Measurements from ENCODE around the gene POC1B.

Gene POC1B

GRCh38 chr12:89539426-89540223 lies 13.8 kb upstream of the POC1B start:
- DNase-seq (ENCODE audit: low read depth in 2 of 3, low spot score in 2 of 3): no peak

- no peak for DNase-seq (ENCODE audit: low read depth in 2 of 3, low spot score in 2 of 3)
These were observed 13.1 kb upstream of the POC1B start for GRCh38 chr12:89538897-89539296.

GRCh38 chr12:89537389-89537788 lies 11.5 kb upstream of the POC1B start:
- DNase-seq (ENCODE audit: low read depth in 2 of 3, low spot score in 2 of 3): no peak

- no peak for DNase-seq (ENCODE audit: low read depth in 2 of 3, low spot score in 2 of 3)
These were observed 3.9 kb upstream of the POC1B start for GRCh38 chr12:89529738-89530137.

DNA sequence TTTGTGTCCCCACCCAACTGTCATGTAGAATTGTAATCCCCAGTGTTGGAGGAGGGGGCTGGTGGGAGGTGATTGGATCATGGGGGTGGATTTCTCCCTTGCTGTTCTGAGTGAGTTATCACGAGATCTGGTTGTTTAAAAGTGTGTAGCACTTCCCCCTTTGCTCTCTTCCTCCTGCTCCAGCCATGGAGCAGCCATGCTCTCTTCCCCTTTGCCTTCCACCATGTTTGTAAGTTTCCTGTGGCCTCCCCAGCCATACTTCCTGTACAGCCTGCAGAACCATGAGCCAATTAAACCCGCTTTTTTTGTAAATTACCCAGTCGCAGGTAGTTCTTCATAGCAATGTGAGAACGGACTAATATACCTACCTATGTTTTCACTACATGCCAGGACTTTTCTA lies 2.6 kb upstream of the POC1B start:
- no peak for DNase-seq (ENCODE audit: low read depth in 2 of 3, low spot score in 2 of 3)

DNA sequence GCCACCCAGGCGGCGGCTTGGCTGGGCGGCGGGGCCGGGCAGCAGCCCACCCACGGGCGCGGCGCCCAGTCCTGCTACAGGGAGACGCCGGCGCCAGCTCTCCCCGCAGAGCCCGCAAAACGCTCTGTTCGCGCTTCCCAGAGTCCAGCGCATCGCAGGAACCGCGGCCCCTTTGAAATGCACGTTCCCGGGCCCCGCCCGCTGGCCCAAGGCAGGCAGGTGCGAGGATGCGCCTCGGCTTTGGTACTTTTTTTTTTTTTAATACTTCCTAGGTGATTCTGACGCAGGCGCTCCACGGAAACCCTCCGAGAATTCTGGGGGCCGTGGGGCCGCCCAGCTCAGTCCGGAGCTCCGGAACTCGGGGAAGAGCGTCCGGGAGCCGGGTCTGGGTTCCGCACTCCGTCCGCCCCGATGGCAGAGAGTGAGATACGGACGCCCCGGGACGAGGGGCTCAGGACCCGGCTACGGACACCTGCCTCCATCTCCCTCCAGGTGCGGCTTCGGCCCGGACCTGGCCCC lies 483 bp downstream of the POC1B start:
- peak in 1 of 3 experiments; percentile 12 for DNase-seq (ENCODE audit: low read depth in 2 of 3, low spot score in 2 of 3)

- peak; percentile 45 to 60 (median 52) for DNase-seq (ENCODE audit: low read depth in 2 of 3, low spot score in 2 of 3)
These were observed 1.1 kb downstream of the POC1B start, which contains the start of gene GALNT4 for GRCh38 chr12:89524541-89525304. TSS of gene GALNT4 (minus strand) at chr12:89524796. CDS start at chr12:89524549, 247 bp downstream.

DNA sequence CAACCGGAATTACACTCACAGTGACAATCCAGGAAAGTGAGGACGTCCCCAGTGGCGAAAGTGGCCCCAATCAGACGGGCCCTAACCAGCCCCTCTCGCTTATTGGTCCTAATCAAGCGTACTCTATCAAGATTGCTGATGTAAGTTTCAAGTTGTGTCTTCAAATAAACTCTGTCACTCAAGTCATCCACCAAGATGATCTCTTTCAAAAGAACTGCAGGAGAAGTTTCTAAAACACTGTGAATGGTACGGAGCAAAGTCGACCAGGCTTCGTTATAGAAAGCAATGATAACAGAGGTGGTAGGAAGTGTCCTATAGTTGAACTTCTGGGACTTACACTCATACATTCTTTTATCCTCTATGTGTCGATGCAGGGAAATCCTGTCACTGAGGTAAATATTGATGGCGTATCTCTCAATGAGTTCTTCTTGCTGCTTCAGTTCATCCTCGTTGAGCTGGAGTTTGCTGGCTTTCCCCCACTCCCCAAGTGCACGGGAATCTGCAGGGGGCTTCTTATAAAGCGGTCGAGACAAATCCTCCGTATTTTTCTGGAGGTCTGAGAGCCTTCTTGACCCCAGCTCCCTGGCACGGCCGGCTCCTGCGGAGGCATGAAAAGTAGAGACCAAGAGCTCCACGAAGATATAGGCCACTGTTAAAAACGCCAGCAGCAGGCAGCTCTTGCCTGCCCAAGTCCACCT lies 1.9 kb downstream of the POC1B start:
- DNase-seq (ENCODE audit: low read depth in 2 of 3, low spot score in 2 of 3): no peak

DNA sequence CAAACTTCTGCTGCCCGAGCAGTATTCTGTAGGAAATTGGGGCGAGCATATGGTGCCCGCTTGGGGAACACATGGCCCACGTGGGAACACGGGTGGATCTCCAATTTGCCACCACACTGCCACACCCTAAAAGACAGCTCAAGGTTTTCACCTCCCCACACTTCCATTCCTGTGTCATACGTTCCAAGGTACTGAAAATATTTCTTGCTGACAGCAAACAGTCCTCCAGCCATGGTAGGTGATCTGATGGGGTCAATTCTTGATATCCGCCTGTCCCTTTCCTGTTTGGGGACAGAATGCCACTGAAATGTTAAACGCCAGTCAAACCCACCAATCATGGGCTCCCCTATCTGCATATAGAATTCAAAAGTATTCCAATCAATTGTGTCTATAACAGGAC lies 2.5 kb downstream of the POC1B start:
- no peak for DNase-seq (ENCODE audit: low read depth in 2 of 3, low spot score in 2 of 3)

GRCh38 chr12:89521364-89522223 lies 4.3 kb downstream of the POC1B start:
- no peak for DNase-seq (ENCODE audit: low read depth in 2 of 3, low spot score in 2 of 3)

DNA sequence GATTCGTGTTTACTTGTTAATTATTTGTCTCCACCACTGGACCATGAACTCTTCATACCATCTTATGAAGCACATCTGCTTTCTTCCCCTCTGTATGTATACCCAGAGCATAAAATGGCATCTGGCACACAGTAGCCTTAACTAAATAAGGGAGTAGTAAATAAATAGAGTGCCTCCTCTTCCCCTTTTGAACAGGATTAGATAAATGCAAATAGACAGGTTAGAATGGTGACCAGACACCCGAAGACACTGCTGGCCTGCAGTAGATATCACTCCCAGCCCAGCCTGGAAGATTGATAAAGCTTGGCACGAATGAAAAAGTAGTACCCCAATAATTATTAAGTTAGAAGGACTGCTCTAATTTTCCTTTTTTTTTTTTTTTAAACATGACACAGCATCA lies 8.1 kb downstream of the POC1B start:
- DNase-seq (ENCODE audit: low read depth in 2 of 3, low spot score in 2 of 3): no peak

DNA sequence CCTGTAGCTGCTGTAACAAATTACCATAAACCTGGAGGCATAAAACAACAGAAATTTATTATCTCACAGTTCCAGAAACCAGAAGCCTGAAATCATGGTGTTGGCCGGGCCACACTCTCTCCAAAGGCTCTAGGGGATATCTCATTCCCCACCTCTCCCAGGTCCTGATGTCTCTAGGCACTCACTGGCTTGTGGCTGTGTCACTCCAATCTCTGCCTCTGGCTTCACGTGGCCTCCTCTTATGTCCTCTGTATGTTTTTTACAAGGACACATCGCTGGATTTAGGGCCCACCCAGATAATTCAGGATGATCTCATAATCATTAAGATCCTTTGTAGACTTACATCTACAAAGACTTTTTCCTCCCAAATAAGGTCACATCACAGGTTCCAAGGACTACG lies 9.2 kb downstream of the POC1B start:
- DNase-seq (ENCODE audit: low read depth in 2 of 3, low spot score in 2 of 3): no peak

DNA sequence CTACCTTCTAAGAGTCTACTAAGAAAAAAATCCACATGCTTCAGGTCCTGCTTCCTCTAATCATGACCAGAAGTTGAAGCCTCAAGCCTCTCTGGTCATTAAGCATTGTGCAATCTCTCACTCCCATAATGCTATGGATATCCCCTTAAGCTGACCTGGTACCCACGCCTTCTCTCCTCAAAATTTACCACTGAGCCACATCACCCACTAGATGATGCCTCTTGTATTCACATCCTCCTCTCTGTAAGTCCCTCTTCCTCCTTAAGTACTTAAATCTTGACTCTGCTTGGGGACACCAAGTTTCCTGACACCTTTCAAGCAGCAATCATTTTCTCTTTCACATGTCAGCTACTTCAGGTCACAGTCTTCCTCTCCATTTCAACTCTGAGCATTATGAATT lies 11.1 kb downstream of the POC1B start:
- DNase-seq (ENCODE audit: low read depth in 2 of 3, low spot score in 2 of 3): no peak

GRCh38 chr12:89513544-89513943 lies 12.3 kb downstream of the POC1B start:
- no peak for DNase-seq (ENCODE audit: low read depth in 2 of 3, low spot score in 2 of 3)

GRCh38 chr12:89507015-89507824 lies 18.6 kb downstream of the POC1B start:
- DNase-seq (ENCODE audit: low read depth in 2 of 3, low spot score in 2 of 3): no peak

- no peak for DNase-seq (ENCODE audit: low read depth in 2 of 3, low spot score in 2 of 3)
These were observed 19.8 kb downstream of the POC1B start for GRCh38 chr12:89506050-89506449.

GRCh38 chr12:89504560-89505346 lies 21.1 kb downstream of the POC1B start:
- no peak for DNase-seq (ENCODE audit: low read depth in 2 of 3, low spot score in 2 of 3)

- DNase-seq (ENCODE audit: low read depth in 2 of 3, low spot score in 2 of 3): no peak
These were observed 24.1 kb downstream of the POC1B start for GRCh38 chr12:89501793-89502192.

DNA sequence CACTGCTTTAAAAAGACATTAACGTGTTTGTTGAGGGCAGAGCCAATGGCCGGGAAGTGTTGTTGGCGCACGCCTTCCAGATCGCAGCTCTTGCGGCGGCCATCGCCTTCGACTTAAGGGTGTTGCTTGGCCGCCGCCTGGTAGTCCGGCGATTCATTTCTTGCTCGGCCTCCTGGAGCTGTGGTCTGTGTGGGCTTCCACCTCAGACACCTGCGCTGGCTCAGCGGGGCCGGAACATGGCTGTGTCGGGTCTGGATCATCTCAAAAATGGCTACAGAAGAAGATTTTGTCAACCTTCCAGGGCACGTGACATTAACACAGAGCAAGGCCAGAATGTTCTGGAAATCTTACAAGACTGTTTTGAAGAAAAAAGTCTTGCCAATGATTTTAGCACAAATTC lies 26.0 kb downstream of the POC1B start:
- no peak for DNase-seq (ENCODE audit: low read depth in 2 of 3, low spot score in 2 of 3)
